Measurements from ENCODE around the gene MYL2.

Gene MYL2

DNA sequence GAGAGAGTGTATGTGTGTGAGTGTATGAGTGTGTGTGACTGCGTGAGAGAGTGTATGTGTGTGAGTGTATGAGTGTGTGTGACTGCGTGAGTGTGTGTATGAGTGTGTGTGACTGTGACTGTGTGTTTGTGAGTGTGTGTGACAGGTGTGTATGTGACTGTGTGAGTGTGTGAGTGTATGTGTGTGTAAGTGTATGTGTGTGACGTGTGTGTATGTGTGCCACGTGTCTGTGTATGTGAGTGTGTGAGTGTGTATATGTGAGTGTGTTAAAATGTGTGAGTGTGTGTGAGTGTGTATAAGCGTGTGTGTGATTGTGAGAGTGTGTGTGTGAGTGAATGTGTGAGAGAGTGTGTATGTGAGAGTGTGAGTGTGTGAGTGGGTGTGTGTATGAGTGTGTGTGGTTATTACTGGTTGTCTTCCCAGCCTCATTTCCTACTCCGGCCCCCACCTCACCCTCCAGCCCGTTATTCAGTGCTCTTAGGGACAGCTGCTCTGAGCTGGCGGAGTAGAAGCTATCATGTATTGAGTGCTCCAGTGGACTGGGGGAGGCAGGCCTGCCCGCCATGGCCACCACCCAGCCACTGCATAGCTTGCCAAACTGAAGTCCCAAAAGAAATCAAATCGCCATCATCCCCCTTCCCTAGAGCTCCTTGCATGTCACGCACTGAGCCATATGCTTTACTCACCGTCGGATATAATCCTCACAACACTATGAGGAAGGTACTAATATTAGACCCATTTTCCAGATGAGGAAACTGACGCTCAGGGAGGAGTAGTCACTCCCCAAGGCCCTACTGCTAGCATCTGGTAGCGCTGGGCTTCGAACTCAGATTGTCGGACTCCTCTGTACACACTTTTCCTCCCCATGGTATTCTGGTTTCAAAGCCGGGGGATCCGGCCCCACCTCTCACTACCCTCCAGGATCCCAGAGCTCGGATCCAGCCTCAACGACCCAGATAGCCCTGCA, 10.3 kb upstream of the MYL2 start:
- H3K4me3 ChIP-seq (ENCODE audit: low read depth, low read length): no peak overlapping the region

DNA sequence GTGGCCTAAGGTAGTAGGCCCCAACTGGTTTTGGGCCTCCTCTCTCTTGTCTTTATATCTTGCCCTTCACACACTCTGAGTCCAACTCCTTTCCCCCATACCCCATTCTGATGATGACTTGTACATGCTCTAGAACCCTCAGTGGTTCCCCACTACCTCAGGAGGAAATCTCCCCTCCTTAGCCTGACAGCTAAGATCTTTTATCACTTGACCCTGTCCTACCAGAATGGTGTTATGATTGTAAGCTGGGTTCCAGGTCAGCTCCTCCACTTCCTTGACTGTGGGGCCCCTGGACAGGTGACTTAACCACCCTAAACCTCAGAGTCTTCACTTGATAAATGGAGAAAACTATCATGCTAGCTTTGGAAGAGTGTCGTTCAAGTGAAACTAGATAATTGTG, 9.4 kb upstream of the MYL2 start:
- H3K4me3 ChIP-seq (ENCODE audit: low read depth, low read length): no peak overlapping the region

DNA sequence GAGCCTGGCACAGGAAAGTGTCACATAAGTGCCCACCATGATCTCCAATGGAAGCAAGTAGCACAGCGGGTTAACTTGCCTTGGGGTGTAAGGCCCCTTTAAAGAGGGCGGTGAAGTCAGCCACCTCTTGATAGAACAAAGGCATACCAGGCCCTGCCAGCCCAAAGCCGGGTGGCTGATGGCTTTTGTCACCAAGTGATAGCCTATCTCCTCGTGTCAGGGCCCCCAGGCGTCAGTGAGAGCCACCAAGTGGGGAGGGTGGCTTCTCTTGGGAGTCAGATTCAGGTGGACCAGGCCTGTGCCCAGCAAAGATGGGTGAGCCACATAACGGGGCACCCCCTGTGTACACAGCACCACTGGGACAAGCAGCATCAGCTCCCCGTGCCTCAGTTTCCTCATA, 8.3 kb upstream of the MYL2 start:
- no peak overlapping the region for H3K4me3 ChIP-seq (ENCODE audit: low read depth, low read length)

DNA sequence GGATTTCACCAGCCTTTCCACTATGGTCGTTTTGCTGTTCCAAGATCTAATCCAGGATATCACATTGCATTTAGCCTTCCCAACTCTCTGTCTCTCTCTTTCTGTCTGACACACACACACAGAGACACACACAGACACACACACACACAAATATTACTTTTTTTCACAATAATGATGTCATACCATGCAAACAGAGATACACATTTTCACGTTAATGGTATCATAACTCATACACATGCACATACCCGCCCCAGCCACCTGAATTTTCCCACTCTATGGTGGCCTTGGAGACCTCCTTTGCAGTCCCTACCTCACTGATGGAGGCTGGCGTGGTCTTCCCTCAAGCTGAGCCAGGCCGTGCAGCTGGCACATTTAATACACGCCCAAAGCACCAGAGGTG, 7.2 kb upstream of the MYL2 start:
- H3K4me3 ChIP-seq (ENCODE audit: low read depth, low read length): no peak overlapping the region

DNA sequence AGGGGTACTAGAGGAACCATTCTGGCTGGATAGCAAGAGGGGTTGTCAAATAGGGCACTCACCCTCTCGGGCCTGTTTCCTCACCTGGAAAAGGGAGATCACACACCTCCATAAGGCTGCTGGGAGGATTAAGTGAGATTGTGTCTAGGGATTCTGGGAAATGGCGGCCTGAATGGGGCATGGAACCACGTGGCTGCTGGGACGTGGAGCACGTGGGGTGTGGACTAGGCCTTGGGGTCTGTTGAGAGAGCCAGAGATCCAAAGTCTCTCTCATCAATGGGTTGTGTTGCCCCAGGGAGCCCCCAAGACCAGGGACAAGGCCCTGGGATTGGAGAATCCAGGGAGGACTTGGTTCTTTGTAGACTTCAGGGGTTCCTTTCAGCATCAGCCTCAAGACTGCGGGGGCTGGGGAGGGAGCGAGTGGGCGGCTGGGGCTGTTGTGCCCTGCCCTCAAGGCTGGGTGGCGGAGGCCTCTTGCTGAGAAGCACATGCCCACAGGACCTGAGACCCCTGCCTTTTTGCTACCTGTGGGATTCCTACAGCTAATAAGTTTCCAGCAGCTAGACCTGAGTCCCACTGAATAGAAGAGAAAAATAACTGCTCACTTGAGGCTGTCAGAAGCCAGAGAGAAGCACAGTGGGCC, 3.4 kb upstream of the MYL2 start:
- H3K4me3 ChIP-seq (ENCODE audit: low read depth, low read length): no peak overlapping the region

DNA sequence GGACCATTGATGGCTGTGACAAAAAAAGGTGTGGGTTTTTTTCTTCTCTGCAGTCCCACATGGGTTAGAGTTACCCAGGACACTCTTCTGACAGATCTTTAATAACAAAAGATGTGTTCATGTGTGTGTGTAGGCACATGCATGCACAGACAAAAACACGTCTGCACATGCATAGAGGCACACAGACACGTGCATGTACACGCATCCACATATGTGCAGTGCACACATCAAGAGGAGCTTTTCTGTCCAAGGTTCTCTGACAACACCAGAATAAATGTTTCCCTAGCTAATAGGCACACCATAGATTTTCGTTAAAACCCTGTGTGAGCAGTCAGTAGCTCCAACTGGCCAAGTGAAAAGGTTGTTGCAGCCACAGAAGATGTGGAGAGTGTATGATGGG, 2.8 kb upstream of the MYL2 start:
- no peak overlapping the region for H3K4me3 ChIP-seq (ENCODE audit: low read depth, low read length)

DNA sequence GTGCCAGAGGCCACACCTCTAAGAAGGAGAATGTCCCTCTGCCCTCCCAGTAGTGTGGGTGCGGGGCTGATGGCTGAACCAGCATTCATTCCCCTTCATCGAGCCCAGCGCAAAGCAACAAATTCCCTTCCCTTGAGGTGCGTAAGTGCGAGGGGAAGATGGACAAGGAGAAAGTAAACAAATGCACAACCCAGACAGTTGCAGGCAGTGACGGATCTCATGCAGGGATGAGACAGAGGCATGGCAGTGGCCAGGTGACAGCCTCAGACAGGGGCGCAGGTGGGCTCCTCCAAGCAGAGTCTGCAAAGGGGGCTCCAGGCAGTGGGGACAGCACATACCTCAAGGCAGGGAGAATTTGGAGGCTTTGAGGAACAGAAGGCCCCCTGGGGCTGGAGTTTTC, 2.3 kb upstream of the MYL2 start:
- no peak overlapping the region for H3K4me3 ChIP-seq (ENCODE audit: low read depth, low read length)

DNA sequence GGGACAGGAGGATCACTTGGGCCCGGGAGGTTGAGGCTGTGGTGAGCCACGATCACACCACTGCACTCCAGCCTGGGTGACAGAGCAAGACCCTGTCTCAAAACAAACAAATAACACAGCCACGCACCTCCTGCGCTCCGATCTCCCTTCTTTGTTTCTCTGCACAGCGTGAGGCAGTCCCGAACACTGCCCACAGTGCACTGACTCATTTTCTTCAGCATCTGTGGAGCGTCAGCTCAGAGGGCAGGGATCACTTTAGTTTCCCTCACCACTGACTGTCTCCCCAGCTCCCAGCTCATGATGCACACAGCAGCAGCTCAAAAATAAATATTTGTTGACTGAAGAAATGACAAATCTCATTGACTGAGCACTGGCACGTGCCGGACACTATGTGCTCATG, 883 bp upstream of the MYL2 start:
- H3K4me3 ChIP-seq (ENCODE audit: low read depth, low read length): no peak overlapping the region

DNA sequence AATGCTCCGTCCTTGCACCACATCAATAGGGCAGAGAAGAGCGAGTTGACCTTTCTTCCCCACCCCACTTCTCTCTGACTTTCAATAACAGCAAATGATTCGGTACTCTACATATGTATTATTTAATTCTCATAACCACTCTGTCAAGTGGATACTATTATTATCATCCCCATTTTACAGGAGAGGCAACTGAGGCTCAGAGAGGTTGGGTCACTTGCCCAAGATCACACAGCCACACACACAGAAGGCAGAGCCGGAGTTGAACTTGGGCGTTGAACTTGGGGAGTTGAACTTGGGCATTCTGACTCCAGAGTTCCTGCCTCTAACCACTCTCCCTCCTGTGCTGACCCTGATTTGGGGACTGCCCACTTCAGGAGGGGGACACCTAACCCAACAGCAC, 659 bp downstream of the MYL2 start:
- no peak overlapping the region for H3K4me3 ChIP-seq (ENCODE audit: low read depth, low read length)

DNA sequence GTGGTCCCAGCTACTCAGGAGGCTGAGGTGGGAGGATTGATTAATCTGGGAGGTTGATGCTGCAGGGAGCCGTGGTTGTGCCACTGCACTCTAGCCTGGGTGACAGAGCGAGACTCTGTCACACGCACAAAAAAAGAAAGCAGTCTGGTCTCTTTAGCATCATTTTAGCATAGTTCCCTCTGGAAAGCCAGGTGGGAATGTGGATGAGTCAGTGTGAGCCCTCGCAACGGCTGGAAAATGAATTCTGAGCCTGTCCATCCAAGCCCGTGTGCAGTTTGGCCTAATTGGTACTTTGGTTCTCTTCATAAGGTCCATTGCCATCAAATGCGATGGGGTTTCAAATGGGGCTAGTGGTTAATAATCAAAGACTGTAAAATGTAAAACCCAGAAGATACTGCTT, 2.4 kb downstream of the MYL2 start:
- H3K4me3 ChIP-seq (ENCODE audit: low read depth, low read length): no peak overlapping the region

DNA sequence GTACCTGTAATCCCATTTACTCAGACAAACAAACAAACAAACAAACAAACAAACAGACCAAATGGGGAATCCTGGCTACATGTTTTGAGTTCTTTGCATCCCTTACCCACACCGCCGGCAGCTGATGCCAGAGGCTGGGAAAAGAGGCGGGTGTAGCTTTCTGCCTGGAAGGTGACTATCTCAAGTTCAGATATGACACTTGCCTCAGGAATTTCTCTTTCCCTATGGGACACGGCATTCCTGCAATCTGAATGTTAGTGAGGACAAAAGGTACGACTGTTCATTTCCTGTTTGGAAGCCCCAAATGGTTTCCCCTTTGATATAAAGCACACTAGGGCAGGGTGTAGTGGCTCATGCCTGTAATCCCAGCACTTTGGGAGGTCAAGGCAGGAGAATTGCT, 2.9 kb downstream of the MYL2 start:
- H3K4me3 ChIP-seq (ENCODE audit: low read depth, low read length): no peak overlapping the region

DNA sequence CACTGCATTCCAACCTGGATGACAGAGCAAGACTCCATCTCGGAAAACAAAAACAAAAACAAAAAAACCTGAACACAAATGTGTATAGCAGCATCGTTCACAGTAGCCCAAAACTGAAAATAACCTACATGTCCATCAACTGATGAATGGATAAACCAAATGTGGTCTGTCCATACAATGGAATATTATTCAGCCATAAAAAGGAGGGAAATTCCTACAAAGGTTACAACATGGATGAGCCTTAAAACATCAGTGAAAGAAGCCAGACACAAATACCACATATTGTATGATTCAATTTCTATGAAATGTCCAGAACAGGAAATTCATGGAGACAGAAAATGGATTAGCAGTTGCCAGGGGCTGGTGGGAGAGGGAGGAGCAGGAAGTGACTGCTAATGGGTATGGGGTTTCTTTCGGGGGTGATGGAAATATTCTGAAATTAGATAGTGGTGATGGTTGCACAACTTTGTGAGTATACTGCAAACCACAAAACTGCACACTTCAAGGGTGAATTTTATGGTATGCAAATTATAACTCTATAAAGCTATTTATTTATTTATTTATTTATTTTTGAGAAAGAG, 4.0 kb downstream of the MYL2 start:
- no peak overlapping the region for H3K4me3 ChIP-seq (ENCODE audit: low read depth, low read length)

DNA sequence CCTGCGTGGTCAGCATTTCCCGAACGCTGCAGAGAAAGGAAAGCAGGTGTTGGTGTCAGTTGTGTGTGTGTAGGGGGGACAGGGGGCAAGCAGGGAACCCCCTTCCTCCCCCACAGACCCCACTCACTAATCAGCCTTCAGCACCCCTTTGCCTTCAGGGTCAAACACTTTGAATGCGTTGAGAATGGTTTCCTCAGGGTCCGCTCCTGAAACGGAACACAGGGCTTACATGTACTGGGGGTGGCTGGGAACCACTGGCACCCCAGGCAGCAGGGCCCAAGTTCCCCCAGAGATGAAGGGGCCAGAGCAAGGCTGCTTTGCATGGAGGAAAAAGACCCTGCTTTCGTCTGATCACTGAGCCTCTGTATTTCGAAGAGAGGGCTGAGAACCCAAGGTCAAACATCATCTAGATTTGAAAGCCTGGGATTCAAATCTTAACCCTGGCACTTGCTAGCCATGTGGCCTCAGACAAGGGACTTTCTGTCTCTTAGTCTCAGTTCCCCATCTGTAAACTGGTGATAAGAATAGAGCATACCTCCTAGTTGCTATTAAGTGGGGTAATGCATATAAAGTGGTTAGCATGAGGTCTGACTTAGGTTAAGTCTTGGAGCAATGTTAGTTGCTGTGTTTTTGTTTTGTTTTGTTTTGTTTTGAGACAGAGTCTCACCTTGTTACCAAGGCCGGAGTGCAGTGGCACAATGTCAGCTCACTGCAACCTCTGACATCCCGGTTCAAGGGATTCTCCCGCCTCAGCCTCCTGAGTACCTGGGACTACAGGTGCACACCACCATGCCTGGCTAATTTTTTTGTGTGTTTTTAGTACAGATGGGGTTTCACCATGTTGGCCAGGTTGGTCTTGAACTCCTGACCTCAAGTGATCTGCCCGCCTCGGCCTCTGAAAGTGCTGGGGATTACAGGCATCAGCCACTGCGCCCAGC, 7.0 kb downstream of the MYL2 start:
- no peak overlapping the region for H3K4me3 ChIP-seq (ENCODE audit: low read depth, low read length)

DNA sequence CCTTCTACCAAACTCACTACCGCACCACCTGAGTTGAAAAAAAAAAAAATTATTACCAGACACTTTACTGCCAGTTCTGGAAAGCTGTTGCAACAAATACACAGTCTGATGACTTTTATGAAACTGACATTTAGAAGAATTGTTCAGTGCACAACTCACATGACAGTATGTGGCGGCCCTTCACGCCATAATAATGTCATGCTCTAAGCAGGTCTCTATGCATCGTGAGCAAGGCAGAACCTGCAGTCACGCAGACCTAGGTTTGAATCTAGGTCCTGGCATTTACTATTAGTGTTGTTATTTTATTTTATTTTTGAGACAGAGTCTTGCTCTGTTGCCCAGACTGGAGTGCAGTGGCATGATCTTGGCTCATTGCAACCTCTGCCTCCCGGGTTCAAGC, 8.1 kb downstream of the MYL2 start:
- no peak overlapping the region for H3K4me3 ChIP-seq (ENCODE audit: low read depth, low read length)

DNA sequence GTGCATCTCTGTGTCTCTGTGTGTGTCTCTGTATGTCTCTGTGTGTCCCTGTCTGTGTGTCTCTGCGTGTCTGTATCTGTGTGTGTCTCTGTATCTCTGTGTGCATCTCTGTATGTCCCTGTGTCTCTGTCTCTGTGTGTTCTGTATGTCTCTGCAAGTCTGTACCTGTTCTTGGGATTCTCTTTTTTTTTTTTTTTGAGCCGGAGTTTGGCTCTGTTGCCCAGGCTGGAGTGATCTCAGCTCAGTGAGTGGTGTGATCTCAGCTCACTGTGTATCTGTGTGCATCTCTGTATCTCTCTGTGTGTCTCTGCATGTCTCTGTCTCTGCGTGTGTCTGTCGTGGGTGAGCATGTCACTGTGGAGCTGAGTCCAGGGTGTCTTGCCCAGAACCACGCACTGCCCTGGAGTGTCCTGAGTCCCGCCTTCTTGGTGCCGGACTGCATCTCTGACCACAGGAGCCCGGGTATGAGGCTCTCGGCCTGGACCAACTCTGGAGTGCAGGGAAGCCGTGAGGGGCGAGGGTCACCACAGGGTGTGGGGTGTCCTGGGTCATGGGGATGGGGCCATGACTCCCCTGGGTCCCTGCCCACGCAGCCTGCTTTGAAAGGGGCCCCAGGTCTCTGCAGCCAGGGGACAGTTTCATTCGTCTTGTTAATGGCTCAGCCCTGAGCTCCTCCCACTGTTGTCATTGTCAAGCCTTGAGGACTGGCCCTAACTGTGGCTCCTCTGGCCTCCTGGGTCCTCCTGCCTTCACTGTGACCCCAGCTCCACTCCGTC, 11.8 kb downstream of the MYL2 start:
- no peak overlapping the region for H3K4me3 ChIP-seq (ENCODE audit: low read depth, low read length)

DNA sequence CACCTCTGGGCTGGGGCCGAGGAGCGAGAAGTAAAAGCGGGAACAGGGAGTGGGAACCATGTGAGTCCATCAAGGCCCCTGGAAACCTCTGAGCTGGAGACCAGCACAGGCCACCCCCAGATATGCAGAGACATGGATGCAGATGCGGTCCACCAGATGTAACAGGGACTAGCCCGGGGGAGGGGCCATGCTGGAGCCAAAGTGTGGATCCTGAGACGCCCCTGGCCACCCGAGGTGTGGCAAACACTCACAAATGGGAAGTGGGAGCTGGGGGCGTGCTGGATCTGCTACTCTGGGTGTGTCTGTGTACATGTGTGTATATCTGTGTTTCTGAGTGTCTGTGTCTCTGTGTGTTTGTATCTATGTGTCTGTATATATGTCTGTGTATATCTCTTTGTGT, 12.8 kb downstream of the MYL2 start:
- no peak overlapping the region for H3K4me3 ChIP-seq (ENCODE audit: low read depth, low read length)

DNA sequence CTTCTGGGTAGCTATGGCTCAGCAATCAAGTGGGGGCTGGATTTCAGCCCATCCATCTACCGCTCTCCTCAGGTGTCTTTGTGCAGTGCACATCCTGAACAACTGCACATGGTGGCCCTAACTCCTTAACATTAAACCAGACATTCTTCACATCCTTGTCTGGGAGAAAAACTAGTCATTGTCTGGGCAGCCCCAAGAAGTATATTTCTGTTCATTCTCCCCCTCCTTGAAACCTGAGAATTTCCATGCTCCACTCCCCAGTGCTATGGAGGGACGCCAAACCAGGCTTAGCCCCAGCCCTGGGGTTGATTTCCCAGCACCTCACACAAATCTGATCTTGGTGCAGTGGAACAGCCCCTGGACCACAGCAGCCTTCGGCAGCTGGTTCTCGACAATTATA, 13.4 kb downstream of the MYL2 start:
- H3K4me3 ChIP-seq (ENCODE audit: low read depth, low read length): no peak overlapping the region

DNA sequence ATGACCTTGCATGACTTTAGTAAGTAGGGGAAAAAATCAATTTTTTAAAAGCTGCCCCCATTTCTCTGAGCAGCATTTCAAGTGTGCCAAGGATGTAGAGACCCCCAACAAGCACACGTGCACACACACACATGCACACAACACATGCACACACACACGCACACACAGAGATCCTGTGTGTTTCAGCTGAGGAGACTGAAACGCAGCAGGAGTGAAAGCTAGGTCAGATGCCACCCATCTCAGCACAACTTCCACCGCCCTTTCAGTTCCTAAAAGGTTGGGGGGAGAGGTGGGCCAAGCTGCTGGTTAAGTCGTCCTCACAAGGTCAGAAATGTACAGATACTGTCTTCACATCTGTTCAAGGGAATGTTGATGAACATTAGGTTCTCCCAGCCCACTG, 13.9 kb downstream of the MYL2 start:
- H3K4me3 ChIP-seq (ENCODE audit: low read depth, low read length): no peak overlapping the region

DNA sequence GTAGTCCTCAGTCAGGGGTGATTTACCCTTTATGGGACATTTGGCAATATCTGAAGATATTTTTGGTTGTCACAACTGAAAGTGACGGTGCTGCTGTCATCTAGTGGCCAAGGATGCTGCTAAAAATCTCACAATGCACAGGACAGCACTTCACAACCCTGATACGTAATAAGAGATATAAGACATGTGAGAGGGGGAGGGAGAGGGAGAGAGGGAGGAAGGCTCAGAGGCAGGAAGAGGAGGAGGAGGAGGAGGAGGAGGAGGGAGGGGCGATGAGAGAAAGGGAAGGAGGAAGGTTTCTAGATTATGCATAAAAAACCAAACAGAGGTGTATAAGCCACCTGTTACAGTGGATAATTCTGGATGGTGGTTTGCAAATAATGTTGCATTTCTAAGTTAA, 14.3 kb downstream of the MYL2 start:
- no peak overlapping the region for H3K4me3 ChIP-seq (ENCODE audit: low read depth, low read length)

DNA sequence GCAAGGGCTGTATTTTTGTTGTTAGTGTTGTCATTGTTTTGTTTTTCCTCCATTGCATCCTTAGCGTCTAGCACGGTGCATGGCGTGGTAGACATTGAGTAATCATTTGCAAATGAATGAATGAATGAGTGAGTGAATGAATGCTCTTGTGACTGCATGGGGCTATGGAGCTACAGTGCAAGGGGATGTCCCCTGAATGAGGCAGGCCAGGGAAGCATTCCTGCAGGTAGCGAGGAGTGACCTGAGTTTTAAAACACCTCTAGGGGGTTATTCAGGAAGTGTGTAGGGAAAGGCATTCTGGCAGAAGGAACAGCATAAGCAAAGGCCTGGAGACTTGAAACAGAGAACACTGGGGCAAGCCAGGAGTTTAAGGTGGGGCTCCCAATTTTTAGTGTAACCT, 16.9 kb downstream of the MYL2 start:
- no peak overlapping the region for H3K4me3 ChIP-seq (ENCODE audit: low read depth, low read length)
